SHP77 (cell line): ENCODE results near the gene HPS5.
"Not testable (repeated sequence)": the region's sequence is repeated elsewhere in the genome, so short reads cannot be mapped to it uniquely, and the experiment has no call there.

Source experiments
- DNase-seq, 2 experiments: peaks; one replicate each; lab custom pipeline; 2025; lab: John Stamatoyannopoulos, UW

The HPS5 gene, protein sequence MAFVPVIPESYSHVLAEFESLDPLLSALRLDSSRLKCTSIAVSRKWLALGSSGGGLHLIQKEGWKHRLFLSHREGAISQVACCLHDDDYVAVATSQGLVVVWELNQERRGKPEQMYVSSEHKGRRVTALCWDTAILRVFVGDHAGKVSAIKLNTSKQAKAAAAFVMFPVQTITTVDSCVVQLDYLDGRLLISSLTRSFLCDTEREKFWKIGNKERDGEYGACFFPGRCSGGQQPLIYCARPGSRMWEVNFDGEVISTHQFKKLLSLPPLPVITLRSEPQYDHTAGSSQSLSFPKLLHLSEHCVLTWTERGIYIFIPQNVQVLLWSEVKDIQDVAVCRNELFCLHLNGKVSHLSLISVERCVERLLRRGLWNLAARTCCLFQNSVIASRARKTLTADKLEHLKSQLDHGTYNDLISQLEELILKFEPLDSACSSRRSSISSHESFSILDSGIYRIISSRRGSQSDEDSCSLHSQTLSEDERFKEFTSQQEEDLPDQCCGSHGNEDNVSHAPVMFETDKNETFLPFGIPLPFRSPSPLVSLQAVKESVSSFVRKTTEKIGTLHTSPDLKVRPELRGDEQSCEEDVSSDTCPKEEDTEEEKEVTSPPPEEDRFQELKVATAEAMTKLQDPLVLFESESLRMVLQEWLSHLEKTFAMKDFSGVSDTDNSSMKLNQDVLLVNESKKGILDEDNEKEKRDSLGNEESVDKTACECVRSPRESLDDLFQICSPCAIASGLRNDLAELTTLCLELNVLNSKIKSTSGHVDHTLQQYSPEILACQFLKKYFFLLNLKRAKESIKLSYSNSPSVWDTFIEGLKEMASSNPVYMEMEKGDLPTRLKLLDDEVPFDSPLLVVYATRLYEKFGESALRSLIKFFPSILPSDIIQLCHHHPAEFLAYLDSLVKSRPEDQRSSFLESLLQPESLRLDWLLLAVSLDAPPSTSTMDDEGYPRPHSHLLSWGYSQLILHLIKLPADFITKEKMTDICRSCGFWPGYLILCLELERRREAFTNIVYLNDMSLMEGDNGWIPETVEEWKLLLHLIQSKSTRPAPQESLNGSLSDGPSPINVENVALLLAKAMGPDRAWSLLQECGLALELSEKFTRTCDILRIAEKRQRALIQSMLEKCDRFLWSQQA

DNA sequence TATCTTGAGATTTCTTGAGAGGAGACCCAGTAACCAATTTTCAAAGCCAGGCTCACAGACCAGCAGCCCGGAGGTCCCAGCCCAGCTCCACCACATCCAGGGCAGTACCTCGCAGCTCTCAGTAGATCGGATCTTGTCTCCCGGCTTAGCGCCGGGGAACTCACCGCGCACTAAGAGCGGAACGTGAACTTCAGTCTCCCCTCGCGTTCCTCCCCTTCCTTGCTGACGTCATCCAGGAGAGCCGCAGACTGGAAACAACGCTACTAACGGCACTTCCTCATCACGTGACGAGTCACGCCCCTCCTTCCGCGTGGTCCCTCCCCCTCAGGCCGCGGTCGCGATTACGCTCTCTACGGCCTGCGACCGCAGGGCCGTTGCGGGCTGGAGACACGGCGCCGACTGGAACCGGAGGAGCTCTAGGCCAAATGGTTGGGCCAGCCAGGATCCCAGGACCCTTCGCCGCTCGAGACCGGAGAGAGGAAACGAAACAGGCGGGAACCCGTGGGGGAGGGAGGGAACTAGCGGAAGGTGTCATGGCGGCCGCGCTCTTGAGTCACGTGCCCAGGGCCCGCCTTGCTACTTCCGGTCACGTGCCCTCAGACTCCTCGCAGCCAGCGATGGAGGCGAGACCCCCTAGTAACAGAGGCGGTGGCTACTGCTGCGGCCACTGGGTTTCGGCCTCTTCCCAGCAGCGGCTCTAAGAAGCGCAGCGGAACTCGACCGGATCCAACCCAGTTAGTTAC, at the start of gene HPS5, which contains the start of gene GTF2H1:
Gene HPS5 (minus strand): TSS at position 172 of the 743 bp plus-strand sequence. CDS start 4,282 bp downstream, outside the sequence.
Gene GTF2H1 (plus strand): TSS at position 599 of the 743 bp plus-strand sequence. CDS start 10,508 bp downstream, outside the sequence.
- DNase-seq = peak; percentile 83 to 84

DNA sequence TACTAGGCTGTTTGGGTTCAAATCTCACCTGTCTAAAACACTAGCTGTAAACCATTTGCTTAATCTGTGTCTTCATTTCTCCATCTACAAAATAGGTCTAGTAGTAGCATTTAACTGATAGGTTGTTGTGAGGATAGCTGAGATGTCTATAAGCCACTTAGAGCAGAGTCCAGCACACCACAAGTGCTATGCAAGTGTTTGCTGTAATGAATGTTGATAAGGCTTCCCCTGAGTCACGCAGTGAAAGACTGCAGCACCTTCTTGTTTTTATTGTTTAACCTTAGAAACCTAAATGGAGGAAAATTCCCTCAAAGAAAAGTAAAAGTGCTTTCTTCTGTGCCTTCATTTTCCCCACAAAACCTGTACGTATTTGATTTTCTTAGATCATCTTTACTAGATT, 49.3 kb upstream of the HPS5 start:
- no peak for DNase-seq

DNA sequence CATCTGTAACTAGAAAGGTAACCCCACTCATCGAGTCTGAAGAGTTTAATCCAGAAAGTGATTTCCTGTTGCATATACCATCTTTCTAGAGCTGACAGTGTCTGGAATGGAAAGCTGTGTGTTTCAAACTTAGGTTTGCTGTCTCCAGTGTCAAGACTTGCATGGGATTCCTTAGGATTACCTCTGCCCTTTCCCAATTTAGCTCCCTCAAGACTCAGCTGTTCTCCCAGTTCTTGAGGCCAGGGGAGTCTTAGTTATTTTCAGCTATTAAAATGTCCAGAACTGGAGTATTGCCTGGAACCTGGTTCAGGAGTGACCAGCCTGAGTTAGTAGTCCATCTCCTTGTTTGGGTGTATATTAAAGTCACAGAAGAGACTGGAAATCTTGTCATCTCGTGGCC, 47.5 kb upstream of the HPS5 start:
- DNase-seq = no peak

DNA sequence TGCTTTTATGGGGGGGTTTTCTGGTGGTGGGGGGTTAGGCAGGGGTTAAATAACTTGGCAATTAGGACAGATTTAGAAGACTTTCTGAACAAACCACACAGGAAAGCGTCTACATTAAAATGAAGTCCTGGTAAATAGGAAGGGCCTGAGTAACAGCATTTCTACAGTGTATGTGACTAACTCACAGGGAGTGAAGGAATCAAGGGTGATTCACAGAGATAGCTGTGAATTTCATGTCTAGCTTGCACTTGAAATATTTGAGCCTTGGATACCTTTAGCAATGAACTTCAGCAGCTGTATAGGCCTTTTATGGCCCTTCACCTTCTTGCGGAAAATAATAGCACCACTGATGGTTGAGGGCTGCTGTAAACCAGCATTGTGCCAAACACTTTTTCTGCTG, 46.3 kb upstream of the HPS5 start:
- DNase-seq = no peak

DNA sequence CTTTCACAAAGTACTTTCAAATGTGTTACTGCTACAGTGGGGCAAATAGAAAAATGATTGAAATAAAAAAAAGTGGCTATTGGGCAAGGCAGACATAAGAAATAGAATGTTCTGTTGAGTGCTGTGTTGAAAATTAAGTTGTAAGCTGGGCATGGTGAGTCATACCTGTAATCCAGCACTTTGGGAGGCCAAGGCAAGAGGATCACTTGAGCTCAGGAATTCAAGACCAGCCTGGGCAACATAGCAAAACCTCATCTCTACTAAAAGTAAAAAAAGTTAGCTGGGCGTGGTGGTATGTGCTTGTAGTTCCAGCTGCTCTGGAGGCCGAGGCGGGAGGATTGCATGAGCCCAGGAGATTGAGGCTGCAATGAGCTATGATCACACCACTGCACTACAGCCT, 45.5 kb upstream of the HPS5 start:
- no peak for DNase-seq

DNA sequence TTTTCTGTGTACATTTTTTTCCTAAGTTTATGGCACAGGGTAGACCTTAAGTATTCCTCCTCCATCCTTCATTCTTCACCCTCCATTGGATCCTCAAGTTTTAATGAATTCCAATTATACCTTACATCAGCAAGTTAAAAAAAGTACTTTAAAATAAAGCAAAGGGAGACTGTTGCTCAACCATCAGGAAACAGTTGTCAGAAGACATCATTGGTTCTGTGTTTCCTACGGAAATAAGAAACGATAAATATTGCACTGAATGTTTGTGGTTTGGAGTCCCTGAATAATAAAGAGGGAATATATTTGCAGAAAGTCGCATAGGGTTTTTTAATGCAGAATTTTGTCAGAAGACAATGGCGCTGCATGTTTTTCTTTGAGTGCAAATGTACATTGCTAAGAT, 44.3 kb upstream of the HPS5 start:
- DNase-seq = no peak

DNA sequence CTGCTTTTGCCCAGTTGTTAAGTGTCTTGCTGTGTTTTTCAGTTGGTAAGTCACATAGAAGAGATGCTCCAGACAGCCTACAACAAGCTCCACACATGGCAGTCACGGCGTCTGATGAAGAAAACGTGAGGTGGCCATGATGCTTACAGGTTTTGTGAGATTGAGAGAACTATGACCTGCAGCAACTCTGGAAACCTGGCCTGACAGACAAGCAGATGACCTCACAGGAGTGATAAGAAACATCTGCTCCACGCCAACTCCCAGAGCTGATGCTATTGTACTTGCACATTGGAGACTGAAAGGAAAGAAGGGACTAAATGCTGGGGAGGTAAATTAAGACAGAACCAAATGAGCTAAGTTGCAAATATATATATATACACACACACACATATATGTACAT, 43.8 kb upstream of the HPS5 start:
- DNase-seq = no peak

DNA sequence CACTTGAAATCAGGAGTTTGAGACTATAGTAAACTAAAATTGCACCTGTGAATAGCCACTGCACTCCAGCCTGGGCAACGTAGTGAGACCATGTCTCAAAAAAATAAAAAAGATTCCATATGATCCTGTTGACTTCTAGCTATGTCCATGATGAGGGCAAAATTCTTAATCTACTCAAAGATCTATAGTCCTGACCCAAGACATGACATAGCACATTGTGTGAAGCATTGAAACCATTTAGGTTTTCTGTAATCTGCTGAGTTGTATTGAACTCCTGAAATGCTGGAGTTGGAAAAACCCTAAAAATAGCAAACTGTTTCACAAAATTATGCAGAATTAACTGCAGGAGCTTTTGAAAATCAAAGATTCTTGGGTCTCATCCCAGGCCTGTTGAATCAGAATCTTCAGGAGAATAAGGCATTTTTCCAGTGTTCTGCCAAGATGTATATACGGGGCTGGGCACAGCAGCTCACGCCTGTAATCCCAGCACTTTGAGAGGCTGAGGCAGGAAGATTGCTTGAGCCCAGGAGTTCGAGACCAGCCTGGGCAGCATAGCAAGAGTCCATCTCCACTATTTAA, 42.6 kb upstream of the HPS5 start:
- DNase-seq = no peak

DNA sequence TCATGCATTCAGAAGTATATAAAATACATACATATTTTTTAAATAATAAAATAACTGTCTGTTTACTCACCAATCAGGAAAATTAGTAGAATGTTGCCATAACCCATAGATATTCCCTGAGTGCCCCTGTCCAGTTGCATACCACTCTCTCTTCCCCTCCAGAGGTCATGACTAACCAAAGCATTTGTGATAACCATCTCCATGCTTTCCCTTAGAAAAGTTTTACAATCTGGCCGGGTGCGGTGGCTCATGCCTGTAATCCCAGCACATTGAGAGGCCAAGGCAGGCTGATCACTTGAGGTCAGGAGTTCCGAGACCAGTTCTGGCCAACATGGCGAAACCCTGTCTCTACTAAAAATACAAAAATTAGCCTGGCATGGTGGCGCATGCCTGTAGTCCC, 39.2 kb upstream of the HPS5 start:
- DNase-seq = no peak

DNA sequence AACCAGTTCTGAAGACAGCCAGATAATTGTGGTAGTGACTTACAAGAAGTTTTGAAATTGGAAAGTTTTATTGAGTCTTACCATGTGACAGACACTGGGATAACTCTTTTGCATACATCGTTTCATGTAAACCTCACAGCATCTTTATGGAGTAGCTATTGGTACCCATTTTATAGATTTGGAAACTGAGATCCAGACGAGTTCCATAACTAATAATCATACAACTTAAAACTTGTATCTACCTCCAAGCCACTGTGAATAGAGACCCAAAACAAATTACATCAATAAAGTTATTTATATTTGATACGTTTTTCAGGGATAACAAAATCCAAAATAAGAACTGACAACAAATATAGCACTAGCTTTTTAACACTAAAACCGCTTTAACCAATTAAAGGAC, 36.7 kb upstream of the HPS5 start:
- DNase-seq = no peak

DNA sequence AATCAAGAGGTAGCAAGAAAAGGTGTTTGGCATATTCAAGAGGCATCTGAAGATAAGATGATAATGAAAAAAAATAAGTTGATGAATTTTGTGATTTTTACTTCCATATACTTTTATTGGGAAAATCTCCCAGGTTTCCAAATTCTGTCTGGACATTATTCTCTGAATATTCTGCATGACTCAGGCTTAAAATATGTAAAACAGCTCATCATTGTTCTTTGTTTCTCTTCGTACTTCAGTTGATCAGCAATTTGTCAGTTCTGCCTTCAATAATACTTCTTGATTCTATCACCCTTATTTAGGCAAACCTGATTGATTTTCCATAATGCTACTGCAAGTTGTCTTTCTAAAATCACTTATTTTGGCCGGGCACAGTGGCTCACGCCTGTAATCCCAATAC, 30.6 kb upstream of the HPS5 start:
- no peak for DNase-seq

DNA sequence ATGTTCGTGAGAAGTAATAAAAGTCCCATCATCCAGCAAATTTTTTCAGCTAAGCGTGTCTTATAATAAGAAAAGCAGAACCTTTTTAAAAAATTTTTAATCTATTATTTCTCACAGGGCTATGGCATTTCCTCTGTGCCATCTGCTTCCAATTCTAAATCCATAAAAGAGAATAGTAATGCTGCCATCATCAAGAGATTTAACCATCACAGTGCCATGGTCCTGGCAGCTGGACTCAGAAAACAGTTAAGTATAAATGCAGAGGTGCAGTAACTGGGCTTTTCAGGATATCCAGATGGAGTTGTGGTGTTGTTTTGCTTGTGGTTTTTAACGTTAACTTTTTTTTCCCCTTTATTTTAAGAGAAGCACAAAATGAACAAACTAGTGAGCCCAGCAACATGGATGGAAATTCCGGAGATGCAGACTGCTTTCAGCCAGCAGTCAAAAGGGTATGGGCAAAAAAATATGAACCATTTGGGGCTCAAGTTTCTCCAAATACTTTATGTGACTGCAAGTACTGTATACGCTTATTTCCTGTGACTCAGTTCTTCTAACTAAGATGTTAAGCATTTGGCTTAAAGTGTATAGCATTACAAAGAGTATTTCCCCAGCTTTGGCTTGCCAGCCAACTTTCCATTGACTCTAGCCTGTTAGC, 25.7 kb upstream of the HPS5 start:
- no peak for DNase-seq

DNA sequence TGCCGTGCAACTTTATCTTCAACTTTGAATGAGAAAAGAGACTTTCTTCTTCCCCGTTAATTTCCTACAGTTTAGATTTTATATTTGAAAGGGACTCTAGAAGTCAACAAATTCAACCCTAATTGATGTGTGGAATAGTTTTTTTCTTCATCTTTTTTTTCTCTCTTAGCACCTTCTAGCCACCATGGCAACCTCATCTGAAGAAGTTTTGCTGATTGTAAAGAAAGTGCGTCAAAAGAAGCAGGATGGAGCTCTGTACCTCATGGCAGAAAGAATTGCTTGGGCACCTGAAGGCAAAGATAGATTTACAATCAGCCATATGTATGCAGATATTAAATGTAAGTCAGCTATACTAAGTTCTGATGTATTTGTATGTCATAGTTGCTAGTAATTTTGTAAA, 11.0 kb upstream of the HPS5 start:
- DNase-seq = no peak

DNA sequence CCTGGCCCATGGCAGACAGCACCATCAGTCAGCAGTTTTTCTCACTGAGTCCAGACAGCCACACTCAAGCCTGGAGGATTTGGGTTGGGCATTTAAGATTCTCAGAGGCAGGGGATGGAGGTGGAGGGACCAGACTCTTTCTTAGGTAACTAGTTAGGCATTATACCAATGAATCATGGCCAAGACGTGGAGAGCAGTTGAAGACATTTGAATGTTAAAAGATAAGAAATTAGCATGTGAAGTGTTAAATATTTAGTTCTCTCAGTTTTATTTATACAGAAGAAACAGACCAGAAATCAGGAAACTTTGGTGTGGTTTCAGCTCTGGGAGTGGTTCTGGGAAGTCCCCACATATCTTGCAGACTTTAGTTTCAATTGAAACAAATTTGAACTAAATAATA, 10.4 kb upstream of the HPS5 start:
- DNase-seq = no peak

DNA sequence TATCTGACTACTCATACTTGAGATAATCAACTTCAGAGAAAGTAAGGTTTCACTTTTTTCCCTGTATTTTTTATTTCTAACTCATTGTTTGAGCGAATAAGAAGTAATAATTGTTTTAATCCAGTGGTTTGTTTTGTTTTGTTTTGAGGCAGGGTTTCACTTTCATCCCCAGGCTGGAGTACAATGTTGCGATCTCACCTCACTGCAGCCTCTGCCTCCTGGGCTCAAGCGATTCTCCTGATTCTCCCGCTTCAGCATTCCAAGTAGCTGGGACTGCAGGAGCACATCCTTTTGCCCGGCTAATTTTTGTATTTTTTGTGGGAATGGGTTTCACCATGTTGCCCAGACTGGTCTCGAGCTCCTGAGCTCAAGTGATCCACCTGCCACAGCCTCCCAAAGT, 9.0 kb upstream of the HPS5 start:
- DNase-seq = no peak

DNA sequence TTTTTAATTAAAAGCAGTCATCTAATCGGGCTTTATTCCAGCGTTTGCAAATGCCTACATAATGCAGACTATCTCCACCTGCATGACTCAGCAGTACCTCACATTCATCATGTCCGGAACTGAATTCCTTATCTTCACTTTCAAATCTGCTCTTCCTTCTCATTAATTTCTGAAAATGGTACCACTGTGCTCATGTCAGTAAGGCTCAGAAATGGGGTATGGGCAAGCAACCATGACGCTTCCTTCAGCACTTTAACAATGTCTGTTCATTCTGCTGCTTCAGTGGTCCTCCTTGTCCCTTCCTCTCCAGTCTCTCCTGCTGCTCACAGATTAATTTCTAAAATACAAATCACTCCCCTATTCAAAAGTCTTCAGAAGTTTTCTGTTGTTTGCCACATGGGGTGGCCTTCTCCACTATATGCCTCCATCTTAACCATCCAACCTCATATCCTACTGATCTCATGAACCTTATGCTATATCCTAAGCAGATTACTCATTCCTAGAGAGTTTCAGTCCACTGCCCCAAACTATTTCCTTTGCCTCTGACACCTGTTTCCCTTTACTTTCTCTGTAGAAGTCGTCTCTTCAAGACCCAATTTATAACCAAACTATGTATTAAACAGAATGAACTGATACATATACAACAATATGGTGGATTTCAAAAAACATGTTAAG, 7.4 kb upstream of the HPS5 start:
- DNase-seq = no peak

DNA sequence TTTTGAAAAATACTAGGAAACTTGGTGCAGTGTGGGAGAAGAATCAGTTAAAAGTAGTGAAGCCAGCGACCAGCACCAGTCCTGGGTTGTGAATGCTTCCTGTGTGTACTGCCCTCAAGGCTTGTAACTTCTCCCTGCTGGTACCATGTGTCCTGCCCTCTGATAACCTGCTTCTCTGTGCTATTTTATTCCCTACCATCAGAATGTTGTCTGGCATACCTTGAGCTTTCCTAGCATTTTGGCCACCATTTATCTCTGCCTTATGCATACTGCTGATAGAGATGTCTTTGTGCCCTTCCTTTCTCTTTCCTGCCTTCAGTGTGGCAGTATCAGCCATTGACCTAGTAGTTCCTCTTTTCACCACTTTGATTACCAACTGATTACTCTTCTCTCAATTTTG, 2.4 kb upstream of the HPS5 start:
- DNase-seq = no peak

DNA sequence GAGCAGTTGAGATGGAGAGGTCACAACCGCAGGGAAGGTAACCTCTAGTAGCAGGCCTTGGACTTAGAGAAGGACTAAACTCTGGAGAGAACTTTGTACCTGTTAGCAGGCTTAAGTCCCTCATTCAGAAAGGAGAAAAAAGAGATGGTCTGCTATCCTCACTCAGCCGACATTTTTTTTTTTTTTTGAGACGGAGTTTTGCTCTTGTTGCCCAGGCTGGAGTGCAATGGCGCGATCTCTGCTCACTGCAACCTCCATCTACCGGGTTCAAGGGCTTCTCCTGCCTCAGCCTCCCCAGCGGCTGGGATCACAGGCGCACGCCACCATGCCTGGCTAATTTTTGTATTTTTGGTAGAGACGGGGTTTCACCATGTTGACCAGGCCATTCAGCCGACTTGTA, 1.9 kb upstream of the HPS5 start:
- DNase-seq = not testable (repeated sequence)

DNA sequence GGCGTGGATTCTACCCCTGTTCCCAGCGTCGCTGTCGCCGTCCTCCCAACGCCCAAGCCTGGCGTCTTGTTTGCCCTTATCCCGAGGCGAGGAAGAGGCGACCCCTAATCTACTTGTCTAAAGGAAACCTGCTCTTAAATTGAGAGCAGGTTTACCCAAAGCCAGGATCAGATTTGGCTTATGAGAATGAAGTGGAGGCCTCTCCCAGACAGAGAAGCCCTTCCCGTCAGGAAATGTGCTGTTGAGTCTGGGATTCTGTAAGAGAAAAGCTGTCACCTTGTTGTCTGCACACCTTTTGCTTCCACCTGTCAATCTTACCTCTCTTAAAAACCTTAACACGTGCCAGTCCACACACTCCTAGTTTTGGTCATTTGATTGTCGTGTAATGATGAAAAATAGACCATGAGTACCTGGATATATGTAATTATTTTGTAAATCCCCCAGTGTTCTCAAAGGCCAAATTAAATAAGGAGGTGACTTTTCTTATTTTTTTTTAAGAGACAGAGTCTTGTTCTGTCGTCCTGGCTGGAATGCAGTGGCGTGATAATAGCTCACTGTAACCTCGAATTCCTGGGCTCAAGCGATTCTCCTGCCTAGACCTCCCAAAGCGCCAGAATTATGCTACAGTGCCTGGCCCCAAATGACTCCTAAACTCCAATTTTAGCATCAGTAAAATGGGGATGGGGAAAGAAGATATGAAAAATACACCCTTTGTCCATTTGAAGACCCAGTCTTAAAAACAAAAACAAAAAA, 1.1 kb upstream of the HPS5 start:
- no peak for DNase-seq

DNA sequence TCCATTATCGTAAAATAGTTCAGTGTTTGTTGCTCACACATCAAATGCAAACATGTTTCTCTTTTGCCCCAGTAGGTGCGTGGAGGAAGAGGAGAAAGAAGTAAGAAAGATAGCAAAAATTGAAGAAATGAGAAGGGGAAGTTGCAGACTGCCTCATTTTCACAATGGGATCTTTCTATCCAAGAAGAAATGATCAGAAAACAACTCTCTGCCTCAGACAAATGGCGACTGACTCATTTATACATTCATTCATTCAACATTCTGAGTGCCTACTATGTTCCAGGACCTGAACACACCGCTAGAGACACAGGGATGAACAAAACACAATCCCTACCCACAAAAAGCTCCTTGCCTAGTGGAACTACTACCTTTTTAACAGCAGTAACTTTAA, 367 bp downstream of the HPS5 start:
- DNase-seq = peak in 1 of 2 experiments; percentile 1
